HL-60 (cell line): ENCODE measurements around the gene FGF23.

Source experiments
- DNase-seq, 2 experiments: peaks; one replicate each; pipeline ENCODE4 v3.0.0-alpha.2; 2010 to 2020; ENCODE audit warnings: low read depth in 1 of 2, low spot score in 1 of 2
- H3K27ac ChIP-seq: fragments of 250-450 bp; sonication (Bioruptor Pico); replicated peaks from 2 replicates; pipeline ENCODE4 v1.5.1; 2020; ENCODE audit warnings: mild to moderate bottlenecking, moderate library complexity
- H3K27me3 ChIP-seq: fragments of 250-450 bp; sonication (Bioruptor Pico); 2 replicates; pipeline ENCODE4 v1.5.1; 2021; ENCODE audit warnings: mild to moderate bottlenecking, moderate library complexity; ENCODE audit not compliant: insufficient read depth, poor library complexity, severe bottlenecking
- H3K4me3 ChIP-seq: replicated peaks from 2 replicates; pipeline ENCODE4 v1.5.1; 2011; ENCODE audit warnings: mild to moderate bottlenecking, control low read depth, low read length; ENCODE audit not compliant: insufficient read depth
- GABPA ChIP-seq: IDR thresholded peaks from 2 replicates; pipeline ENCODE4 v1.6.1; 2012; ENCODE audit warnings: low read depth
- POLR2AphosphoS5 ChIP-seq: IDR thresholded peaks from 2 replicates; pipeline ENCODE4 v1.6.1; 2012; ENCODE audit warnings: low read depth
- SPI1 ChIP-seq: IDR thresholded peaks from 2 replicates; pipeline ENCODE4 v1.6.1; 2012; ENCODE audit warnings: low read depth, mild to moderate bottlenecking, borderline replicate concordance
- TF ChIP-seq, protein P1 (sequence below): IDR thresholded peaks from one replicate; pipeline ENCODE4 v1.5.1; 2011; ENCODE audit warnings: low read length, control low read depth, inconsistent platforms; ENCODE audit not compliant: insufficient read depth
- TF ChIP-seq, protein P2 (sequence below): IDR thresholded peaks from 2 replicates; pipeline ENCODE4 v1.6.1; 2012; ENCODE audit warnings: low read depth; ENCODE audit not compliant: insufficient replicate concordance

FGF23 gene

DNA sequence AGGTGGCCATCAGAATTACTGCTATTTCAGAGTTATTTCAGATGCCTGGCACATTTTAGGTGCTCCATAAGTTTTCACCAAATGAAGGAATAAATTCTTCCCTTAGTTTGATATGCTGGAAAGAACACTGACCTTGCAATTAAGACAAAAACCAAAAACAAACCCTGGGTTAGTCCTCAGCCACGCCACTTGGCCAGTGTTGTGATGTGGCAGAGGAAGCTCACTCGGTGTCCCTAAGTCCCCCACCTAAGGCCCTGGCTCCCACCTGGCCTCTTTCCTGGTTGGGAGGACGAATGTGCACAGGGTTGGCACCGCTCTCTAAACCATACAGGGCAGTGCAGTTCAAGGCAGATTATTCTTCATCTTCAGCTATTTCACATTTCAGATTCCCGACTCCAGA is 13.7 kb upstream of the FGF23 start:
- TF ChIP-seq, protein P1, sequence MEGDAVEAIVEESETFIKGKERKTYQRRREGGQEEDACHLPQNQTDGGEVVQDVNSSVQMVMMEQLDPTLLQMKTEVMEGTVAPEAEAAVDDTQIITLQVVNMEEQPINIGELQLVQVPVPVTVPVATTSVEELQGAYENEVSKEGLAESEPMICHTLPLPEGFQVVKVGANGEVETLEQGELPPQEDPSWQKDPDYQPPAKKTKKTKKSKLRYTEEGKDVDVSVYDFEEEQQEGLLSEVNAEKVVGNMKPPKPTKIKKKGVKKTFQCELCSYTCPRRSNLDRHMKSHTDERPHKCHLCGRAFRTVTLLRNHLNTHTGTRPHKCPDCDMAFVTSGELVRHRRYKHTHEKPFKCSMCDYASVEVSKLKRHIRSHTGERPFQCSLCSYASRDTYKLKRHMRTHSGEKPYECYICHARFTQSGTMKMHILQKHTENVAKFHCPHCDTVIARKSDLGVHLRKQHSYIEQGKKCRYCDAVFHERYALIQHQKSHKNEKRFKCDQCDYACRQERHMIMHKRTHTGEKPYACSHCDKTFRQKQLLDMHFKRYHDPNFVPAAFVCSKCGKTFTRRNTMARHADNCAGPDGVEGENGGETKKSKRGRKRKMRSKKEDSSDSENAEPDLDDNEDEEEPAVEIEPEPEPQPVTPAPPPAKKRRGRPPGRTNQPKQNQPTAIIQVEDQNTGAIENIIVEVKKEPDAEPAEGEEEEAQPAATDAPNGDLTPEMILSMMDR: no peak
- TF ChIP-seq, protein P2, sequence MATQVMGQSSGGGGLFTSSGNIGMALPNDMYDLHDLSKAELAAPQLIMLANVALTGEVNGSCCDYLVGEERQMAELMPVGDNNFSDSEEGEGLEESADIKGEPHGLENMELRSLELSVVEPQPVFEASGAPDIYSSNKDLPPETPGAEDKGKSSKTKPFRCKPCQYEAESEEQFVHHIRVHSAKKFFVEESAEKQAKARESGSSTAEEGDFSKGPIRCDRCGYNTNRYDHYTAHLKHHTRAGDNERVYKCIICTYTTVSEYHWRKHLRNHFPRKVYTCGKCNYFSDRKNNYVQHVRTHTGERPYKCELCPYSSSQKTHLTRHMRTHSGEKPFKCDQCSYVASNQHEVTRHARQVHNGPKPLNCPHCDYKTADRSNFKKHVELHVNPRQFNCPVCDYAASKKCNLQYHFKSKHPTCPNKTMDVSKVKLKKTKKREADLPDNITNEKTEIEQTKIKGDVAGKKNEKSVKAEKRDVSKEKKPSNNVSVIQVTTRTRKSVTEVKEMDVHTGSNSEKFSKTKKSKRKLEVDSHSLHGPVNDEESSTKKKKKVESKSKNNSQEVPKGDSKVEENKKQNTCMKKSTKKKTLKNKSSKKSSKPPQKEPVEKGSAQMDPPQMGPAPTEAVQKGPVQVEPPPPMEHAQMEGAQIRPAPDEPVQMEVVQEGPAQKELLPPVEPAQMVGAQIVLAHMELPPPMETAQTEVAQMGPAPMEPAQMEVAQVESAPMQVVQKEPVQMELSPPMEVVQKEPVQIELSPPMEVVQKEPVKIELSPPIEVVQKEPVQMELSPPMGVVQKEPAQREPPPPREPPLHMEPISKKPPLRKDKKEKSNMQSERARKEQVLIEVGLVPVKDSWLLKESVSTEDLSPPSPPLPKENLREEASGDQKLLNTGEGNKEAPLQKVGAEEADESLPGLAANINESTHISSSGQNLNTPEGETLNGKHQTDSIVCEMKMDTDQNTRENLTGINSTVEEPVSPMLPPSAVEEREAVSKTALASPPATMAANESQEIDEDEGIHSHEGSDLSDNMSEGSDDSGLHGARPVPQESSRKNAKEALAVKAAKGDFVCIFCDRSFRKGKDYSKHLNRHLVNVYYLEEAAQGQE: no peak
- TF ChIP-seq GABPA (no peak), POLR2AphosphoS5 (no peak), SPI1 (no peak)
- DNase-seq: no peak
- Histone ChIP-seq H3K27me3 (peaks cover 4% of the 10 kb centered on the region), H3K27ac (no peak overlapping the region), H3K4me3 (no peak overlapping the region)

DNA sequence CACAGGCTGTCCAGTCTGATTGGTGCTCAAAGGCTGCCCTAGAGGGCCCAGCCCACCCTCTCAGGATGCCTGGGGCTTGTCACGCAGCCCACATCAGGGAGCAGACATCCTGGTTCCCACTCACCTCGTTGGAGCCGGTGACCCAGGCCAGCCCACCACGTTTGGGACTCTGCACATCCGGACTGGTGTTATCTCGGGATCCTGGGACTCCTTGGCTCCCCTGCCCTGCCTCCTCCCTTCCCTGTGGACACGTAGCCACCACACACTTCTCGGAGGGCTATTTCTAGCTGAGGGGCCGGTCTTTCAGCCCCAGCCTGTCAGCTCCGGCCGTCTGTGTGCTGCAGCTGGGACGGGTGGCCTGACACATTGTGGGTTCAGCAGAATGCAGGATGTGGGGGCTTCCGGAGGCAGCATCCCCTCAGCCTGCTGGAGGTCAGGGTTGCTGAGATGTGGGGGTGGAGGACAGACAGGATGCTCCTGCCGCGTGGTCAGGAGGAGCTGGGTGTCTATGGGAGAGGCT is 12.8 kb upstream of the FGF23 start:
- Histone ChIP-seq H3K27ac (no peak overlapping the region), H3K4me3 (no peak overlapping the region), H3K27me3 (peaks cover 4% of the 10 kb centered on the region)
- TF ChIP-seq, protein P1: no peak
- TF ChIP-seq POLR2AphosphoS5 (no peak), SPI1 (no peak), GABPA (no peak)
- TF ChIP-seq, protein P2: no peak
- no peak for DNase-seq

DNA sequence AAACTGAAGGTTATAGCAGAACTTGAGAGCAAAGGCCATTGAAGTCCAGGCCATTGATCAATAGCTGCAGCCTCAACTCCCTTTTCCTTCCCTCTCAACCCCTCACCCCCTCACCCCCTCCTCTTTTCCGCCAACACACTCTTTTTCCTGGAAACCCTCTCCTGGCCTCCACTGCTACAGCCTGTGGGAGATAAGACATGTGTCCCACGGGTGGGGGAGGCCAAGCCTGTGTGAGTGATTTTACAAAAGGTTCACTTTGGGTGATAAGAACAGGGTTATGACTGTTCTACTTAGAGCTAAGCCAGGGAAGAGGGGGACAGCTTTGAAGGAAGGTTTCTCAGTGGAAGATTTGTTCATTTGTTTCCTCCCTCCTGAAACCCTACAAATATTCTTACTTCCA is 9.2 kb upstream of the FGF23 start:
- no peak for DNase-seq
- peaks cover 4% of the 10 kb centered on the region for H3K27me3 ChIP-seq
- TF ChIP-seq GABPA: no peak
- TF ChIP-seq, protein P2: no peak
- TF ChIP-seq POLR2AphosphoS5: no peak
- TF ChIP-seq SPI1: no peak
- TF ChIP-seq, protein P1: no peak
- no peak overlapping the region for H3K27ac ChIP-seq
- no peak overlapping the region for H3K4me3 ChIP-seq
